Psoas muscle (tissue), 8 donors: ENCODE data around the gene SCN2A. TPM values are rescaled to one million over a fixed set of nuclear protein-coding genes. Genes with fewer than 3 reads are reported as not detected.

Source experiments
- ATAC-seq, 4 donors: fragments of 200-7000 bp; cut with Tn5 transposase; one replicate each; pipeline ENCODE4 v1.9.1; 2020; ENCODE audit warnings: moderate library complexity in 3 of 4, mild to moderate bottlenecking in 2 of 4
- DNase-seq, 2 donors: peaks; one replicate each; pipeline ENCODE4 v3.0.0-alpha.2; 2020
- H3K27ac ChIP-seq: fragments of 200-600 bp; one replicate; pipeline ENCODE4 v1.8.0; 2022
- H3K27me3 ChIP-seq, 3 donors: fragments of 200-600 bp in 1 of 3; one replicate each; pipeline versions ENCODE4 v1.6.1 to v1.8.0; 2013 to 2022; ENCODE audit warnings: low read length in 2 of 3, mild to moderate bottlenecking in 2 of 3, moderate library complexity in 1 of 3; ENCODE audit not compliant: insufficient read depth in 3 of 3
- H3K36me3 ChIP-seq, 2 donors: fragments of 200-600 bp in 1 of 2; one replicate each; pipeline versions ENCODE4 v1.6.1 to v1.8.0; 2013 to 2022; ENCODE audit warnings: low read depth in 1 of 2, mild to moderate bottlenecking in 1 of 2, moderate library complexity in 1 of 2; ENCODE audit not compliant: insufficient read depth in 1 of 2
- H3K4me1 ChIP-seq: fragments of 200-600 bp; one replicate; pipeline ENCODE4 v1.8.0; 2022
- H3K4me3 ChIP-seq: fragments of 200-600 bp; one replicate; pipeline ENCODE4 v1.8.0; 2022; ENCODE audit warnings: mild to moderate bottlenecking
- H3K9me3 ChIP-seq: fragments of 200-600 bp; one replicate; pipeline ENCODE4 v1.8.0; 2022
- WGBS, 3 donors: extraction: QIAGEN DNeasy Blood & Tissue Kit; methylation state at CpG; one replicate each; pipeline versions ENCODE4 v1.1.6 to v1.1.7; 2013; 5-methylcytosine and 5-hydroxymethylcytosine counted together
- intact Hi-C, 2 donors: fragments of 100-400 bp; cut with DNase I; formaldehyde crosslinking; loops; one replicate each; pipeline versions ENCODE4 v1.11.0 to v1.14.2; 2022
- polyA plus RNA-seq, 3 donors: library from polyadenylated mRNA; stranded (reverse); fragments of 200-250 nt; gene quantifications; one replicate each; pipeline ENCODE4 v1.2.3, GENCODE V29; 2013
- total RNA-seq, 4 donors: library from RNA; stranded (reverse); fragmentation: NEBNext Ultra II Directional in 2 of 4; extraction: Animal tissue kit (Norgen Biotek cat#: 25700) in 2 of 4; gene quantifications; one replicate each; pipeline versions ENCODE4 v1.2.1 to v1.2.4, GENCODE V29; 2021 to 2023
- TF ChIP-seq, protein P1 (sequence below): fragments of 200-600 bp; IDR thresholded peaks from one replicate; pipeline ENCODE4 v1.8.0; 2022; ENCODE audit warnings: antibody characterized with exemption
- donor health status: healthy with polysubstance abuse.
- donor health status: DM: no; HTN: no; CAD: no; lungs with moderate emphysema.
- donor health status: Bipolar disorder and iron deficiency.
- donor health status: healthy.
- donor health status: DM: yes; HTN: yes; CAD: no.
- donor health status: DM: no; HTN: no; CAD: no.
- donor health status: DM: no; HTN: no; CAD: no.
- donor health status: DM: yes; HTN: yes; CAD: no.

SCN2A gene
- total and polyA plus RNA-seq, 7 donors, result under 0.01 to 0.03 TPM; not detected in 5

- intact Hi-C loops, result no loop called here
- H3K4me1 ChIP-seq, result no peaks in the 10 kb centered on the region
- no peaks in the 10 kb centered on the region for H3K36me3 ChIP-seq
- no peaks in the 10 kb centered on the region for H3K27me3 ChIP-seq
- H3K4me3 ChIP-seq, result no peak overlapping the region
- 23 to 31% (median 23%) methylated on average over 1 of the region's 1 CpG for WGBS, 3 donors
- H3K27ac ChIP-seq, result no peak overlapping the region
- H3K9me3 ChIP-seq, result no peaks in the 10 kb centered on the region
- TF ChIP-seq, protein P1, sequence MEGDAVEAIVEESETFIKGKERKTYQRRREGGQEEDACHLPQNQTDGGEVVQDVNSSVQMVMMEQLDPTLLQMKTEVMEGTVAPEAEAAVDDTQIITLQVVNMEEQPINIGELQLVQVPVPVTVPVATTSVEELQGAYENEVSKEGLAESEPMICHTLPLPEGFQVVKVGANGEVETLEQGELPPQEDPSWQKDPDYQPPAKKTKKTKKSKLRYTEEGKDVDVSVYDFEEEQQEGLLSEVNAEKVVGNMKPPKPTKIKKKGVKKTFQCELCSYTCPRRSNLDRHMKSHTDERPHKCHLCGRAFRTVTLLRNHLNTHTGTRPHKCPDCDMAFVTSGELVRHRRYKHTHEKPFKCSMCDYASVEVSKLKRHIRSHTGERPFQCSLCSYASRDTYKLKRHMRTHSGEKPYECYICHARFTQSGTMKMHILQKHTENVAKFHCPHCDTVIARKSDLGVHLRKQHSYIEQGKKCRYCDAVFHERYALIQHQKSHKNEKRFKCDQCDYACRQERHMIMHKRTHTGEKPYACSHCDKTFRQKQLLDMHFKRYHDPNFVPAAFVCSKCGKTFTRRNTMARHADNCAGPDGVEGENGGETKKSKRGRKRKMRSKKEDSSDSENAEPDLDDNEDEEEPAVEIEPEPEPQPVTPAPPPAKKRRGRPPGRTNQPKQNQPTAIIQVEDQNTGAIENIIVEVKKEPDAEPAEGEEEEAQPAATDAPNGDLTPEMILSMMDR, result no peak
- DNase-seq, result no peak
- no peak for ATAC-seq
Observed at GRCh38 chr2:165428926-165429325, 189.7 kb downstream of the SCN2A start.

DNA sequence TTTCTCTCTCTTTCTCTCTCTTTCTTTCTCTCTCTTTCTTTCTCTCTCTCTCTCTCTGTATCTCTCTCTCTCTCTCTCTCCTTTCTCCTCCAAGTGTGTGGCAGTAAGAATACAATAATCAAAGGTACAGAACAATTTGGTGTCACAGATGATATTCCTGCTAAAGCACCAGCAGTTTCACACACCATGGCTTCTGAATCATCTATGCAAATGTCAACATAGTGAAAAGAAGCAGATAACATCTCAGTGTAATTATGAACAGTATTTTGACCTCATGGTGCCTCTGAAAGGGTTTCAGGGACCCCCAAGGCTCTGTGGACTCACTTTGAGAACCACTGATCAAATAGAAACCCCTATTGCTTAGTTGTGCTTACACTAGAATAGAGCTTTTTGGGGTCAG lies 191.8 kb downstream of the SCN2A start:
- Histone ChIP-seq H3K4me3 (no peak overlapping the region), H3K36me3 (no peaks in the 10 kb centered on the region), H3K4me1 (no peaks in the 10 kb centered on the region), H3K27me3 (no peaks in the 10 kb centered on the region), H3K27ac (no peak overlapping the region), H3K9me3 (no peaks in the 10 kb centered on the region)
- no peak for ATAC-seq
- intact Hi-C loops, result no loop called here
- TF ChIP-seq, protein P1, result no peak
- no peak for DNase-seq

- H3K27ac ChIP-seq, result no peak overlapping the region
- no peak overlapping the region for H3K4me3 ChIP-seq
- H3K27me3 ChIP-seq, result no peaks in the 10 kb centered on the region
- DNase-seq (no peak), ATAC-seq (no peak)
- H3K4me1 ChIP-seq, result no peaks in the 10 kb centered on the region
- intact Hi-C loops, result no loop called here
- H3K36me3 ChIP-seq, result no peaks in the 10 kb centered on the region
- H3K9me3 ChIP-seq, result no peaks in the 10 kb centered on the region
- TF ChIP-seq, protein P1, result no peak
Observed at GRCh38 chr2:165432234-165432966, 193.2 kb downstream of the SCN2A start.

GRCh38 chr2:165434865-165435496 lies 195.8 kb downstream of the SCN2A start:
- H3K27ac ChIP-seq, result no peak overlapping the region
- WGBS, 3 donors, result 46 to 68% (median 56%) methylated on average over 1 of the region's 1 CpG

More at GRCh38 chr2:165434865-165435496, 195.8 kb downstream of the SCN2A start:
- H3K27me3 ChIP-seq, result no peaks in the 10 kb centered on the region
- no peaks in the 10 kb centered on the region for H3K36me3 ChIP-seq
- no peaks in the 10 kb centered on the region for H3K9me3 ChIP-seq
- ATAC-seq (no peak), DNase-seq (no peak)
- intact Hi-C loops, result no loop called here
- H3K4me3 ChIP-seq, result no peak overlapping the region
- TF ChIP-seq, protein P1, result no peak
- no peaks in the 10 kb centered on the region for H3K4me1 ChIP-seq
